ENCODE measurements around the gene HOXA10.

- TF ChIP-seq EZH2 (IDR thresholded peaks at IDR 0.05; ENCODE audit: low read length, missing control alignments) (no peak), CTCF (conservative IDR thresholded peaks at IDR 0.05 in 1 of 2, IDR thresholded peaks at IDR 0.05 in 1 of 2; ENCODE audit: low read depth in 1 of 2, low read length in 2 of 2) (no peak)
Observed at GRCh38 chr7:27142580-27143022, 31.5 kb downstream of the HOXA10 start.
